ENCODE results near the gene TMEM161A.
A peak's percentile ranks its signal among the peaks of the same experiment; 100 is the strongest.

Gene TMEM161A

GRCh38 chr19:19075126-19075525 lies 63.2 kb downstream of the TMEM161A start:
- H3K27ac ChIP-seq (ENCODE audit: extremely low read depth, low read depth, low read length), result no peak overlapping the region
- TF ChIP-seq IKZF3 (tag by site-specific recombination; IDR thresholded peaks at IDR 0.05) (no peak), ZNF837 (tag by site-specific recombination; IDR thresholded peaks at IDR 0.05) (no peak), ZNF521 (tag by site-specific recombination; IDR thresholded peaks at IDR 0.05) (no peak), ZBTB48 (tag by site-specific recombination; IDR thresholded peaks at IDR 0.05) (no peak), ZNF155 (tag by site-specific recombination; IDR thresholded peaks at IDR 0.05) (no peak), ZSCAN4 (tag by site-specific recombination; IDR thresholded peaks at IDR 0.05) (no peak), SP2 (tag by site-specific recombination; IDR thresholded peaks at IDR 0.05) (no peak), KLF16 (tag by site-specific recombination; IDR thresholded peaks at IDR 0.05) (no peak), ZNF747 (tag by site-specific recombination; IDR thresholded peaks at IDR 0.05) (no peak), ZBTB49 (tag by site-specific recombination; IDR thresholded peaks at IDR 0.05; ENCODE audit: low read depth) (no peak), ZNF121 (tag by site-specific recombination; IDR thresholded peaks at IDR 0.05) (no peak), ZNF449 (tag by site-specific recombination; IDR thresholded peaks at IDR 0.05) (no peak), ZEB2 (tag by site-specific recombination; IDR thresholded peaks at IDR 0.05) (no peak), HOXD13 (CRISPR knock-in tag; IDR thresholded peaks at IDR 0.05; ENCODE audit: borderline replicate concordance) (no peak), ZNF776 (tag by site-specific recombination; IDR thresholded peaks at IDR 0.05; ENCODE audit: borderline replicate concordance) (no peak), ZBTB6 (tag by site-specific recombination; IDR thresholded peaks at IDR 0.05) (no peak), ZNF23 (tag by site-specific recombination; IDR thresholded peaks at IDR 0.05; ENCODE audit: borderline replicate concordance) (no peak), ZNF239 (tag by site-specific recombination; IDR thresholded peaks at IDR 0.05) (no peak), ZNF112 (tag by site-specific recombination; IDR thresholded peaks at IDR 0.05) (no peak)
- no peak overlapping the region for H3K4me3 ChIP-seq (ENCODE audit: low read depth, low read length)
- no peaks in the 10 kb centered on the region for H3K9me3 ChIP-seq (ENCODE audit: control insufficient read depth, insufficient read depth, low read depth, low read length)
- POLR2A ChIA-PET, result interaction anchor here (1.6 kb wide), 1 partner anchor 13 kb away, joined by 3 read pairs; no protein-coding TSS in a partner anchor
- CTCF ChIA-PET, result interaction anchor here (0.7 to 1.0 kb wide), 2 partner anchors 14 to 15 kb away, joined by 3 to 5 read pairs; no protein-coding TSS in a partner anchor
- no peaks in the 10 kb centered on the region for H3K36me3 ChIP-seq (ENCODE audit: control insufficient read depth in 2 of 2, insufficient read depth in 1 of 2, low read length in 2 of 2)
- peaks cover 5% of the 10 kb centered on the region; the same call in 1 of the 2 replicates for H3K4me1 ChIP-seq (ENCODE audit: control insufficient read depth, insufficient read depth, low read length)

GRCh38 chr19:19074196-19074882 lies 63.9 kb downstream of the TMEM161A start:
- Histone ChIP-seq H3K27ac (ENCODE audit: extremely low read depth, low read depth, low read length) (peak overlapping the region; percentile 34; the same call in 1 of the 2 replicates), H3K9me3 (ENCODE audit: control insufficient read depth, insufficient read depth, low read depth, low read length) (no peaks in the 10 kb centered on the region), H3K36me3 (ENCODE audit: control insufficient read depth in 2 of 2, insufficient read depth in 1 of 2, low read length in 2 of 2) (no peaks in the 10 kb centered on the region), H3K4me1 (ENCODE audit: control insufficient read depth, insufficient read depth, low read length) (peaks cover 5% of the 10 kb centered on the region; the same call in 1 of the 2 replicates), H3K4me3 (ENCODE audit: low read depth, low read length) (no peak overlapping the region)
- POLR2A ChIA-PET, result interaction anchor here (1.6 kb wide), 1 partner anchor 13 kb away, joined by 3 read pairs; no protein-coding TSS in a partner anchor
- CTCF ChIA-PET, result interaction anchor here (0.7 to 1.0 kb wide), 4 partner anchors 14 to 42 kb away, joined by 3 to 5 read pairs (median 4); no protein-coding TSS in a partner anchor
- peak; percentile 42 for TF ChIP-seq ZNF843 (tag by site-specific recombination; IDR thresholded peaks at IDR 0.05)
- TF ChIP-seq ZBTB17 (tag by site-specific recombination; IDR thresholded peaks at IDR 0.05), result 0 out of 2 replicates have a peak, but pooled peaks have one; percentile 20
- TF ChIP-seq ZFP3 (tag by site-specific recombination; IDR thresholded peaks at IDR 0.05; ENCODE audit: low read depth), result peak; percentile 22; the same call in 1 of the 2 replicates
- TF ChIP-seq ZNF416 (tag by site-specific recombination; IDR thresholded peaks at IDR 0.05), result no peak
- TF ChIP-seq ZBTB7A (tag by site-specific recombination; IDR thresholded peaks at IDR 0.05; ENCODE audit: low read depth), result 0 out of 2 replicates have a peak, but pooled peaks have one; percentile 41
- peak; percentile 78 for TF ChIP-seq TCF7L2 (IDR thresholded peaks at IDR 0.05; ENCODE audit: borderline replicate concordance, low read depth, low read length)
- TF ChIP-seq OSR2 (tag by site-specific recombination; IDR thresholded peaks at IDR 0.05), result peak; percentile 66; the same call in 1 of the 2 replicates
- 0 out of 2 replicates have a peak, but pooled peaks have one; percentile 28 for TF ChIP-seq PRDM6 (tag by site-specific recombination; IDR thresholded peaks at IDR 0.05)
- TF ChIP-seq ZNF324 (tag by site-specific recombination; IDR thresholded peaks at IDR 0.05), result no peak

Data from HEK293 (cell line).